22Rv1 (cell line): ENCODE measurements around the gene DPP7.

ENCODE experiments used
- H3K27ac ChIP-seq: fragments of 450-650 bp; 2 replicates; pipeline ENCODE4 v1.5.1; 2017
- CTCF ChIP-seq: fragments of 450-650 bp; IDR thresholded peaks from 2 replicates; pipeline ENCODE4 v1.5.1; 2017; ENCODE audit warnings: mild to moderate bottlenecking
- ZFX ChIP-seq: fragments of 450-650 bp; IDR thresholded peaks from 2 replicates; pipeline ENCODE4 v1.6.1; 2017; ENCODE audit warnings: antibody characterized with exemption, borderline replicate concordance

DPP7 gene

GRCh38 chr9:137145731-137146526 is 31.4 kb upstream of the DPP7 start:
- no peak for TF ChIP-seq ZFX
- TF ChIP-seq CTCF = no peak

GRCh38 chr9:137143459-137143858 is 28.9 kb upstream of the DPP7 start:
- no peak overlapping the region for H3K27ac ChIP-seq
- no peak for TF ChIP-seq ZFX
- no peak for TF ChIP-seq CTCF

More at GRCh38 chr9:137145731-137146526, 31.4 kb upstream of the DPP7 start:
- H3K27ac ChIP-seq = no peak overlapping the region

- no peak overlapping the region for H3K27ac ChIP-seq
- no peak for TF ChIP-seq CTCF
- TF ChIP-seq ZFX = no peak
Measured at GRCh38 chr9:137141976-137142936, 27.7 kb upstream of the DPP7 start.

- H3K27ac ChIP-seq = no peak overlapping the region
- no peak for TF ChIP-seq ZFX
- TF ChIP-seq CTCF = no peak
Measured at GRCh38 chr9:137141050-137141810, 26.7 kb upstream of the DPP7 start.

GRCh38 chr9:137140151-137141012 is 25.8 kb upstream of the DPP7 start:
- TF ChIP-seq CTCF (no peak), ZFX (no peak)
- no peak overlapping the region for H3K27ac ChIP-seq

GRCh38 chr9:137139468-137140150 is 25.1 kb upstream of the DPP7 start:
- H3K27ac ChIP-seq = no peak overlapping the region
- TF ChIP-seq ZFX = no peak
